Measurements from ENCODE around the gene C11orf68. TPM values are rescaled to one million over a fixed set of nuclear protein-coding genes. Genes with fewer than 3 reads are reported as not detected.

Gene C11orf68
- total RNA-seq, 1 donor from 2014 or later = 34.6 TPM

GRCh38 chr11:65945941-65946558 lies 27.2 kb upstream of the C11orf68 start:
- Mint-ChIP-seq H3K27me3 (ENCODE audit: low read depth, unreplicated experiment) (peaks cover 8% of the 10 kb centered on the region), H3K4me1 (ENCODE audit: low read depth, unreplicated experiment) (peaks cover 8% of the 10 kb centered on the region), H3K36me3 (ENCODE audit: low read depth, unreplicated experiment) (no peaks in the 10 kb centered on the region), H3K4me3 (ENCODE audit: unreplicated experiment) (no peak overlapping the region), H3K9me3 (ENCODE audit: unreplicated experiment) (no peaks in the 10 kb centered on the region), H3K27ac (ENCODE audit: unreplicated experiment) (no peak overlapping the region)
- no peaks in the 10 kb centered on the region for H4K20me1 ChIP-seq (ENCODE audit: insufficient read depth, low read length)
- no peak overlapping the region for H2AFZ ChIP-seq (ENCODE audit: low read depth, low read length)
- H3K4me3 ChIP-seq (ENCODE audit: insufficient read depth, low read depth, low read length) = no peak overlapping the region
- TF ChIP-seq CTCF (IDR thresholded peaks at IDR 0.05; ENCODE audit: insufficient read depth, low read depth, low read length) = no peak
- no peak for DNase-seq (ENCODE audit: low read depth)
- peaks cover 10% of the 10 kb centered on the region for H3K4me1 ChIP-seq (ENCODE audit: insufficient read depth, low read length)
- H3K36me3 ChIP-seq (ENCODE audit: insufficient read depth, low read length) = no peaks in the 10 kb centered on the region
- H3K27me3 ChIP-seq (ENCODE audit: insufficient read depth, low read length) = no peaks in the 10 kb centered on the region
- FAIRE-seq = no peak
- H3K27ac ChIP-seq (ENCODE audit: low read depth, low read length) = no peak overlapping the region
- no peaks in the 10 kb centered on the region for H3K9me3 ChIP-seq (ENCODE audit: insufficient read depth, low read depth, low read length)
- H3K4me2 ChIP-seq (ENCODE audit: low read length) = no peak overlapping the region
- H3K9ac ChIP-seq (ENCODE audit: low read length) = no peak overlapping the region
- H3K79me2 ChIP-seq (ENCODE audit: insufficient read depth, low read length) = no peaks in the 10 kb centered on the region

- Mint-ChIP-seq H3K9me3 (ENCODE audit: unreplicated experiment) (no peaks in the 10 kb centered on the region), H3K4me1 (ENCODE audit: low read depth, unreplicated experiment) (peaks cover 9% of the 10 kb centered on the region), H3K27ac (ENCODE audit: unreplicated experiment) (no peak within 1 kb of the TSS), H3K27me3 (ENCODE audit: low read depth, unreplicated experiment) (peaks cover 8% of the 10 kb centered on the region), H3K36me3 (ENCODE audit: low read depth, unreplicated experiment) (no peaks in the 10 kb centered on the region), H3K4me3 (ENCODE audit: unreplicated experiment) (no peak within 1 kb of the TSS)
- FAIRE-seq = no peak
- Histone ChIP-seq H2AFZ (ENCODE audit: low read depth, low read length) (no peak within 1 kb of the TSS), H3K36me3 (ENCODE audit: insufficient read depth, low read length) (no peaks in the 10 kb centered on the region), H3K9ac (ENCODE audit: low read length) (no peak within 1 kb of the TSS), H4K20me1 (ENCODE audit: insufficient read depth, low read length) (no peaks in the 10 kb centered on the region), H3K4me2 (ENCODE audit: low read length) (no peak within 1 kb of the TSS), H3K79me2 (ENCODE audit: insufficient read depth, low read length) (no peaks in the 10 kb centered on the region), H3K9me3 (ENCODE audit: insufficient read depth, low read depth, low read length) (no peaks in the 10 kb centered on the region), H3K4me3 (ENCODE audit: insufficient read depth, low read depth, low read length) (no peak within 1 kb of the TSS), H3K27me3 (ENCODE audit: insufficient read depth, low read length) (no peaks in the 10 kb centered on the region), H3K27ac (ENCODE audit: low read depth, low read length) (no peak within 1 kb of the TSS), H3K4me1 (ENCODE audit: insufficient read depth, low read length) (peaks cover 11% of the 10 kb centered on the region)
- DNase-seq (ENCODE audit: low read depth) = no peak
- TF ChIP-seq EZH2 (IDR thresholded peaks at IDR 0.05; ENCODE audit: insufficient read depth, low read length) = no peak
- TF ChIP-seq CTCF (IDR thresholded peaks at IDR 0.05; ENCODE audit: insufficient read depth, low read depth, low read length) = no peak
Observed at GRCh38 chr11:65945430-65945911, 26.6 kb upstream of the C11orf68 start, which contains the start of gene TSGA10IP. Gene TSGA10IP, plus strand, starts transcription at chr11:65945480. Its CDS starts 196 bp downstream, at chr11:65945676.

GRCh38 chr11:65944767-65945166 lies 25.9 kb upstream of the C11orf68 start:
- Histone ChIP-seq H3K9me3 (ENCODE audit: insufficient read depth, low read depth, low read length) (no peaks in the 10 kb centered on the region), H3K9ac (ENCODE audit: low read length) (no peak overlapping the region), H2AFZ (ENCODE audit: low read depth, low read length) (no peak overlapping the region), H3K27ac (ENCODE audit: low read depth, low read length) (no peak overlapping the region), H3K27me3 (ENCODE audit: insufficient read depth, low read length) (no peaks in the 10 kb centered on the region), H3K79me2 (ENCODE audit: insufficient read depth, low read length) (no peaks in the 10 kb centered on the region), H3K4me3 (ENCODE audit: insufficient read depth, low read depth, low read length) (no peak overlapping the region), H4K20me1 (ENCODE audit: insufficient read depth, low read length) (no peaks in the 10 kb centered on the region), H3K4me2 (ENCODE audit: low read length) (no peak overlapping the region), H3K4me1 (ENCODE audit: insufficient read depth, low read length) (peaks cover 11% of the 10 kb centered on the region), H3K36me3 (ENCODE audit: insufficient read depth, low read length) (no peaks in the 10 kb centered on the region)
- FAIRE-seq (no peak), DNase-seq (ENCODE audit: low read depth) (no peak)
- TF ChIP-seq CTCF (IDR thresholded peaks at IDR 0.05; ENCODE audit: insufficient read depth, low read depth, low read length) (no peak), EZH2 (IDR thresholded peaks at IDR 0.05; ENCODE audit: insufficient read depth, low read length) (no peak)
- H3K4me3 Mint-ChIP-seq (ENCODE audit: unreplicated experiment) = no peak overlapping the region
- H3K36me3 Mint-ChIP-seq (ENCODE audit: low read depth, unreplicated experiment) = no peaks in the 10 kb centered on the region
- H3K4me1 Mint-ChIP-seq (ENCODE audit: low read depth, unreplicated experiment) = peaks cover 9% of the 10 kb centered on the region
- H3K27ac Mint-ChIP-seq (ENCODE audit: unreplicated experiment) = no peak overlapping the region
- H3K27me3 Mint-ChIP-seq (ENCODE audit: low read depth, unreplicated experiment) = peaks cover 8% of the 10 kb centered on the region
- no peaks in the 10 kb centered on the region for H3K9me3 Mint-ChIP-seq (ENCODE audit: unreplicated experiment)
